GM19372 (cell line): ENCODE results near the gene FGD2.
A peak's percentile ranks its signal among the peaks of the same experiment; 100 is the strongest.

ENCODE experiments used
- ATAC-seq: cut with Tn5 transposase; IDR thresholded peaks from one replicate; pipeline ENCODE4 v1.9.1; 2021; ENCODE audit warnings: mild to moderate bottlenecking, low read depth, moderate library complexity; ENCODE audit not compliant: unreplicated experiment

The FGD2 gene

GRCh38 chr6:37005061-37005810 lies at the start of gene FGD2:
FGD2 (plus strand) TSS chr6:37005655; CDS start chr6:37005818, 163 bp downstream.
- peak; percentile 60 for ATAC-seq

- ATAC-seq, result no peak
These were observed 49.6 kb upstream of the FGD2 start for GRCh38 chr6:36955671-36956445.

- no peak for ATAC-seq
These were observed 49.0 kb upstream of the FGD2 start for GRCh38 chr6:36956446-36956820.

GRCh38 chr6:36957773-36958271 lies 47.6 kb upstream of the FGD2 start:
- ATAC-seq, result no peak

- ATAC-seq, result no peak
These were observed 46.5 kb upstream of the FGD2 start for GRCh38 chr6:36958775-36959554.

- ATAC-seq, result no peak
These were observed 45.8 kb upstream of the FGD2 start for GRCh38 chr6:36959555-36960250.

- no peak for ATAC-seq
These were observed 43.7 kb upstream of the FGD2 start for GRCh38 chr6:36961441-36962435.

GRCh38 chr6:36962874-36963273 lies 42.6 kb upstream of the FGD2 start:
- no peak for ATAC-seq

GRCh38 chr6:36963451-36964290 lies 41.8 kb upstream of the FGD2 start:
- peak; percentile 51 for ATAC-seq

- ATAC-seq, result no peak
These were observed 41.1 kb upstream of the FGD2 start for GRCh38 chr6:36964349-36964748.

- no peak for ATAC-seq
These were observed 40.5 kb upstream of the FGD2 start for GRCh38 chr6:36964908-36965307.

- no peak for ATAC-seq
These were observed 38.2 kb upstream of the FGD2 start for GRCh38 chr6:36967301-36967700.

GRCh38 chr6:36967757-36968156 lies 37.7 kb upstream of the FGD2 start:
- ATAC-seq, result no peak

- ATAC-seq, result no peak
These were observed 37.0 kb upstream of the FGD2 start for GRCh38 chr6:36968266-36968977.

- ATAC-seq, result no peak
These were observed 36.2 kb upstream of the FGD2 start for GRCh38 chr6:36969240-36969691.

- ATAC-seq, result no peak
These were observed 35.2 kb upstream of the FGD2 start for GRCh38 chr6:36969988-36970891.
